ENCODE measurements around the gene ATAD2B. TPM values are rescaled to one million over a fixed set of nuclear protein-coding genes. Genes with fewer than 3 reads are reported as not detected.
"Not testable (repeated sequence)": the region's sequence is repeated elsewhere in the genome, so short reads cannot be mapped to it uniquely, and the experiment has no call there.

The ATAD2B gene
- total RNA-seq, 4 donors from 2014 or later = 41.9 to 71.0 (median 53.1) TPM

DNA sequence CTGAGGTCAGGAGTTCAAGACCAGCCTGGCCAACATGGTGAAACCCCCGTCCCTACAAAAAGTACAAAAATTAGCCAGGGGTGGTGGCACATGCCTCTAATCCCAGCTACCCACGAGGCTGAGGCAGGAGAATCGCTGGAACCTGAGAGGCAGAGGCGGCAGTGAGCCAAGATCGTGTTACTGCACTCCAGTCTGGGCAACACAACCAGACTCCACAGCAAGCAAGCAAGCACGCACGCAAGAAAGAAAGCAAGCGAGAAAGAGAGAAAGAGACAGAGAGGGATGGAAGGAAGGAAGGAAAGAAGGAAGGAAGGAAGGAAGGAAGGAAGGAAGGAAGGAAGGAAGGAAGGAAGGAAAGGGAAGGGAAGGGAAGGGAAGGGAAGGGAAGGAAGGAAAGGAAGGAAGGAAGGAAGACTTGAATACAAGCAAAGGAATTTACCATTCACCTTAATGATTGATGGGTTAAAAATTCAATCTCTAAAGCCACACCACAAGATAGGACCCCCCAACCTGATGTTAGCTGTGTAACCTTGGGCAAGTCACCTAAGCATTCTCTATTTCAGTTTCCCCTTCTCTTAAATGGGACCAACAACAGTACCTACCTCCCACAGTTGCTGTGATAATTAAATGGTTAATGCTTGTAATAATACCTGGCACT is 181.7 kb downstream of the ATAD2B start:
- Histone ChIP-seq H3K9me3 (no peaks in the 10 kb centered on the region), H3K27ac (no peak overlapping the region), H3K4me1 (no peaks in the 10 kb centered on the region), H3K36me3 (no peaks in the 10 kb centered on the region), H3K27me3 (no peaks in the 10 kb centered on the region), H3K4me3 (no peak overlapping the region)
- TF ChIP-seq, protein P1, sequence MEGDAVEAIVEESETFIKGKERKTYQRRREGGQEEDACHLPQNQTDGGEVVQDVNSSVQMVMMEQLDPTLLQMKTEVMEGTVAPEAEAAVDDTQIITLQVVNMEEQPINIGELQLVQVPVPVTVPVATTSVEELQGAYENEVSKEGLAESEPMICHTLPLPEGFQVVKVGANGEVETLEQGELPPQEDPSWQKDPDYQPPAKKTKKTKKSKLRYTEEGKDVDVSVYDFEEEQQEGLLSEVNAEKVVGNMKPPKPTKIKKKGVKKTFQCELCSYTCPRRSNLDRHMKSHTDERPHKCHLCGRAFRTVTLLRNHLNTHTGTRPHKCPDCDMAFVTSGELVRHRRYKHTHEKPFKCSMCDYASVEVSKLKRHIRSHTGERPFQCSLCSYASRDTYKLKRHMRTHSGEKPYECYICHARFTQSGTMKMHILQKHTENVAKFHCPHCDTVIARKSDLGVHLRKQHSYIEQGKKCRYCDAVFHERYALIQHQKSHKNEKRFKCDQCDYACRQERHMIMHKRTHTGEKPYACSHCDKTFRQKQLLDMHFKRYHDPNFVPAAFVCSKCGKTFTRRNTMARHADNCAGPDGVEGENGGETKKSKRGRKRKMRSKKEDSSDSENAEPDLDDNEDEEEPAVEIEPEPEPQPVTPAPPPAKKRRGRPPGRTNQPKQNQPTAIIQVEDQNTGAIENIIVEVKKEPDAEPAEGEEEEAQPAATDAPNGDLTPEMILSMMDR (IDR thresholded peaks at IDR 0.05) = no peak
- TF ChIP-seq POLR2A (IDR thresholded peaks at IDR 0.05) = no peak
- DNase-seq = no peak

- not testable (repeated sequence) for H3K4me1 ChIP-seq, H3K27ac ChIP-seq, H3K4me3 ChIP-seq, H3K9me3 ChIP-seq, H3K27me3 ChIP-seq, DNase-seq
- peaks cover 0 to 11% (median 0%) of the 10 kb centered on the region in 3 donors for H3K36me3 ChIP-seq
These were observed 190.1 kb downstream of the ATAD2B start for GRCh38 chr2:23736783-23737182.

- TF ChIP-seq POLR2A (IDR thresholded peaks at IDR 0.05) = no peak
- TF ChIP-seq, protein P1 (IDR thresholded peaks at IDR 0.05) = no peak
- DNase-seq = no peak
- H3K9me3 ChIP-seq = no peaks in the 10 kb centered on the region
These were observed 192.5 kb downstream of the ATAD2B start for GRCh38 chr2:23734416-23734815.

DNA sequence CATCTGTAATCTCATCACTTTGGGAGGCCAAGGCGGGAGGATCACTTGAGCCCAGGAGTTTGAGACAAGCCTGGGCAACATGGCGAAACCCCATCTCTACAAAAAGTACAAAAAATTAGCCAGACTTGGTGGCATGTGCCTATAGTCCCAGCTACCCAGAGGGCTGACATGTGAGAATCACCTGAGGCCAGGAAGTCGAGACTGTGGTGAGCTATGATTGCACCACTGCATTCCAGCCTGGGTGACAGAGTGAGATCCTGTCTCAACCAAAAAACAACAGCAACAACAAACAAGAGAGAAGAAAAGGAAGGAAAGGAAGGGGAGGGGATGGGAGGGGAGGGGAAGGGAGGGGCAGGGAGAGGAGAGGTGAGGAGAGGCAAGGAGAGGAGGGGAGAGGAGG is 203.9 kb downstream of the ATAD2B start:
- peaks cover 0 to 15% (median 0%) of the 10 kb centered on the region in 4 donors for H3K9me3 ChIP-seq
- DNase-seq, H3K27me3 ChIP-seq, H3K4me3 ChIP-seq, H3K4me1 ChIP-seq, H3K27ac ChIP-seq: not testable (repeated sequence)
- peaks cover 0 to 11% (median 0%) of the 10 kb centered on the region in 3 donors for H3K36me3 ChIP-seq

More at GRCh38 chr2:23734416-23734815, 192.5 kb downstream of the ATAD2B start:
- Histone ChIP-seq H3K4me3 (no peak overlapping the region), H3K4me1 (no peaks in the 10 kb centered on the region), H3K27me3 (no peaks in the 10 kb centered on the region), H3K27ac (no peak overlapping the region), H3K36me3 (peaks cover 0 to 11% (median 0%) of the 10 kb centered on the region in 3 donors)

DNA sequence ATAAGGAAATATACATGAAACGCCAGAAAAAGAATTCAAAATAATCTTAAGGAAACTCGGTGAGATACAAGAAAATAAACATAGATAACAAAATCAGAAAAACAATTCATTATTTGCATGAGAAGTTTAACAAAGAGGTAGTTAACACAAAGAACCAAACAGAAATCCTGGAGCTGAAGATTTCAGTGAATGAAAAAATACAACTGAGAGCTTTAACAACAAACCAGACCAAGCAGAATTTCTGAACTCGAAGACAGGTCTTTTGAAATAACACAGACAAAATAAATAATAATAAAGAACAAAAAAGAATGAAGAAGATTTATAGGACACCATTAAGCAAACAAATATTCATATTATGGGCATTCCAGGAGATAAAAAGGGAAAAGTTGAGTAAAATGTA is 204.7 kb downstream of the ATAD2B start:
- TF ChIP-seq POLR2A (IDR thresholded peaks at IDR 0.05) = no peak
- Histone ChIP-seq H3K27ac (no peak overlapping the region), H3K9me3 (peaks cover 0 to 15% (median 0%) of the 10 kb centered on the region in 4 donors), H3K4me3 (no peak overlapping the region), H3K27me3 (no peaks in the 10 kb centered on the region), H3K36me3 (peaks cover 0 to 11% (median 0%) of the 10 kb centered on the region in 3 donors), H3K4me1 (peaks cover 0 to 6% (median 0%) of the 10 kb centered on the region in 4 donors)
- DNase-seq = no peak

DNA sequence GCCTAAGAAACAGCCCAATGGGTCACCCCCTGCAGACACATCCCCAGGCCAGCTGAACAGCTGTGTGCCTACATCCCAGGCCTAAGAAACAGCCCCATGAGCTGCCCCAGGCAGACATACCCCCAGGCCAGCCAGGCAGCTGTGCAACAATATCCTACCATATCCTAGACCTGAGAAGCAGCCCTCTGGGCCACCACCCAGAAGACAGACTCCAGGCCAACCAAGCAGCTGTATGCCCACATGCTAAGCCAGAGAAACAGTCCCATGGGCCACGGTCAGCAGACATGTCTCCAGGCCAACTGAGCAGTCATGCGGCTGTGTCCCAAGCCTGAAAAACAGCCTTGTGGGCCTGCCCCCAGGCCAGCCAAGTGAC is 205.5 kb downstream of the ATAD2B start:
- Histone ChIP-seq H3K9me3 (peaks cover 0 to 15% (median 0%) of the 10 kb centered on the region in 4 donors), H3K27ac (no peak overlapping the region), H3K36me3 (peaks cover 0 to 8% (median 0%) of the 10 kb centered on the region in 3 donors), H3K4me1 (peaks cover 0 to 6% (median 0%) of the 10 kb centered on the region in 4 donors), H3K27me3 (no peaks in the 10 kb centered on the region), H3K4me3 (no peak overlapping the region)
- no peak for DNase-seq
- TF ChIP-seq, protein P1 (IDR thresholded peaks at IDR 0.05) = no peak
- no peak for TF ChIP-seq POLR2A (IDR thresholded peaks at IDR 0.05)

GRCh38 chr2:23720705-23721453 is 206.0 kb downstream of the ATAD2B start:
- no peak for TF ChIP-seq POLR2A (IDR thresholded peaks at IDR 0.05)
- TF ChIP-seq, protein P1 (IDR thresholded peaks at IDR 0.05) = no peak
- H3K9me3 ChIP-seq = peaks cover 0 to 15% (median 0%) of the 10 kb centered on the region in 4 donors
- DNase-seq = no peak

More at GRCh38 chr2:23720705-23721453, 206.0 kb downstream of the ATAD2B start:
- Histone ChIP-seq H3K27ac (no peak overlapping the region), H3K27me3 (no peaks in the 10 kb centered on the region), H3K4me3 (no peak overlapping the region), H3K4me1 (peaks cover 0 to 6% (median 0%) of the 10 kb centered on the region in 4 donors), H3K36me3 (peaks cover 0 to 7% (median 0%) of the 10 kb centered on the region in 3 donors)
